Kidney (tissue), 14 donors: Measurements from ENCODE around the gene HDAC1. TPM values are rescaled to one million over a fixed set of nuclear protein-coding genes. Genes with fewer than 3 reads are reported as not detected.

Source experiments
- DNase-seq, 5 donors: peaks; one replicate each; pipeline ENCODE4 v3.0.0-alpha.2; 2013 to 2020
- FAIRE-seq: peaks from 2 replicates; lab custom pipeline; 2012; peaks lifted over from hg19 to GRCh38; lab: Jason Lieb, UNC
- H3K27ac ChIP-seq, 2 donors: one replicate each; pipeline ENCODE4 v1.7.0; 2013; ENCODE audit warnings: low read depth in 2 of 2, low read length in 2 of 2, inconsistent platforms in 1 of 2
- H3K27me3 ChIP-seq: one replicate; pipeline ENCODE4 v1.7.1; 2013; ENCODE audit warnings: low read length, inconsistent platforms; ENCODE audit not compliant: control insufficient read depth, insufficient read depth
- H3K36me3 ChIP-seq, 3 donors: one replicate each; pipeline versions ENCODE4 v1.7.0 to v1.7.1; 2013; ENCODE audit warnings: low read length in 3 of 3, control low read depth in 1 of 3, inconsistent platforms in 1 of 3; ENCODE audit not compliant: insufficient read depth in 3 of 3, control insufficient read depth in 2 of 3
- H3K4me1 ChIP-seq, 3 donors: one replicate each; pipeline versions ENCODE4 v1.7.0 to v1.7.1; 2013; ENCODE audit warnings: low read length in 3 of 3, inconsistent platforms in 1 of 3, low read depth in 1 of 3; ENCODE audit not compliant: control insufficient read depth in 2 of 3, insufficient read depth in 2 of 3
- H3K4me3 ChIP-seq, 3 donors: one replicate each; pipeline versions ENCODE4 v1.7.0 to v1.8.1; 2013; ENCODE audit warnings: low read length in 3 of 3, control low read depth in 1 of 3, inconsistent platforms in 1 of 3
- H3K9ac ChIP-seq, 3 donors: one replicate each; pipeline versions ENCODE4 v1.7.0 to v1.7.1; 2013; ENCODE audit warnings: low read length in 3 of 3, control low read depth in 1 of 3, inconsistent platforms in 1 of 3
- H3K9me3 ChIP-seq, 3 donors: one replicate each; pipeline versions ENCODE4 v1.7.0 to v1.7.1; 2013; ENCODE audit warnings: low read length in 3 of 3, control low read depth in 1 of 3, inconsistent platforms in 1 of 3; ENCODE audit not compliant: control insufficient read depth in 2 of 3, insufficient read depth in 1 of 3
- intact Hi-C: fragments of 100-400 bp; cut with DNase I; formaldehyde crosslinking; loops from one replicate; pipeline ENCODE4 v1.11.1; 2022
- polyA plus RNA-seq: library from polyadenylated mRNA; stranded (reverse); fragments of 350-450 nt; fragmentation: Illumina TruSeq; extraction: RNeasy Lipid Tissue Mini Kit (QIAGEN cat#74804); gene quantifications from one replicate; pipeline ENCODE4 v1.2.3, GENCODE V29; 2014; ENCODE audit warnings: low read depth, low replicate concordance; ENCODE audit not compliant: insufficient read depth
- total RNA-seq: library from RNA; stranded (reverse); fragmentation: NEBNext Ultra II Directional; extraction: Animal tissue kit (Norgen Biotek cat#: 25700); gene quantifications from one replicate; pipeline ENCODE4 v1.2.1, GENCODE V29; 2021
- TF ChIP-seq, protein P1 (sequence below): IDR thresholded peaks from 3 replicates; pipeline ENCODE4 v1.5.1; 2012; ENCODE audit warnings: mild to moderate bottlenecking, moderate library complexity, borderline replicate concordance; ENCODE audit not compliant: insufficient read depth; ENCODE audit errors: extremely low read depth
- donor health status: control.
- donor health status: control.
- donor health status: control.
- donor health status: control.
- donor health status: control.
- donor health status: DM: yes; HTN: yes; CAD: no.
- donor health status: Normal renal cell carcinoma (clear cell type).

The HDAC1 gene
- total and polyA plus RNA-seq, 2 donors from 2014 or later: 68.8 to 89.7 TPM

GRCh38 chr1:32351399-32352238 is 59.7 kb downstream of the HDAC1 start:
- peaks cover 8 to 28% (median 11%) of the 10 kb centered on the region in 3 donors for H3K4me1 ChIP-seq
- intact Hi-C loops: no loop called here
- peak overlapping the region; percentile 66 to 73 (median 67) for H3K4me3 ChIP-seq
- H3K27ac ChIP-seq: peak overlapping the region; percentile 87 to 94
- peak; percentile 97 to 99 (median 98) for DNase-seq
- FAIRE-seq: no peak
- no peaks in the 10 kb centered on the region for H3K9me3 ChIP-seq
- H3K9ac ChIP-seq: peak overlapping the region in 2 of 3 donors; percentile 64 to 76
- no peaks in the 10 kb centered on the region for H3K27me3 ChIP-seq
- TF ChIP-seq, protein P1, sequence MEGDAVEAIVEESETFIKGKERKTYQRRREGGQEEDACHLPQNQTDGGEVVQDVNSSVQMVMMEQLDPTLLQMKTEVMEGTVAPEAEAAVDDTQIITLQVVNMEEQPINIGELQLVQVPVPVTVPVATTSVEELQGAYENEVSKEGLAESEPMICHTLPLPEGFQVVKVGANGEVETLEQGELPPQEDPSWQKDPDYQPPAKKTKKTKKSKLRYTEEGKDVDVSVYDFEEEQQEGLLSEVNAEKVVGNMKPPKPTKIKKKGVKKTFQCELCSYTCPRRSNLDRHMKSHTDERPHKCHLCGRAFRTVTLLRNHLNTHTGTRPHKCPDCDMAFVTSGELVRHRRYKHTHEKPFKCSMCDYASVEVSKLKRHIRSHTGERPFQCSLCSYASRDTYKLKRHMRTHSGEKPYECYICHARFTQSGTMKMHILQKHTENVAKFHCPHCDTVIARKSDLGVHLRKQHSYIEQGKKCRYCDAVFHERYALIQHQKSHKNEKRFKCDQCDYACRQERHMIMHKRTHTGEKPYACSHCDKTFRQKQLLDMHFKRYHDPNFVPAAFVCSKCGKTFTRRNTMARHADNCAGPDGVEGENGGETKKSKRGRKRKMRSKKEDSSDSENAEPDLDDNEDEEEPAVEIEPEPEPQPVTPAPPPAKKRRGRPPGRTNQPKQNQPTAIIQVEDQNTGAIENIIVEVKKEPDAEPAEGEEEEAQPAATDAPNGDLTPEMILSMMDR: no peak
- no peaks in the 10 kb centered on the region for H3K36me3 ChIP-seq

- Histone ChIP-seq H3K4me1 (peaks cover 8 to 28% (median 11%) of the 10 kb centered on the region in 3 donors), H3K27ac (peak overlapping the region; percentile 87 to 94), H3K4me3 (peak overlapping the region; percentile 7 to 68 (median 67)), H3K36me3 (no peaks in the 10 kb centered on the region), H3K9ac (peak overlapping the region in 2 of 3 donors; percentile 64 to 76), H3K27me3 (no peaks in the 10 kb centered on the region), H3K9me3 (no peaks in the 10 kb centered on the region)
- FAIRE-seq (no peak), DNase-seq (peak in 1 of 5 donors; percentile 32)
- TF ChIP-seq, protein P1: no peak
- intact Hi-C loops: no loop called here
Measured at GRCh38 chr1:32352239-32352745, 60.4 kb downstream of the HDAC1 start.

DNA sequence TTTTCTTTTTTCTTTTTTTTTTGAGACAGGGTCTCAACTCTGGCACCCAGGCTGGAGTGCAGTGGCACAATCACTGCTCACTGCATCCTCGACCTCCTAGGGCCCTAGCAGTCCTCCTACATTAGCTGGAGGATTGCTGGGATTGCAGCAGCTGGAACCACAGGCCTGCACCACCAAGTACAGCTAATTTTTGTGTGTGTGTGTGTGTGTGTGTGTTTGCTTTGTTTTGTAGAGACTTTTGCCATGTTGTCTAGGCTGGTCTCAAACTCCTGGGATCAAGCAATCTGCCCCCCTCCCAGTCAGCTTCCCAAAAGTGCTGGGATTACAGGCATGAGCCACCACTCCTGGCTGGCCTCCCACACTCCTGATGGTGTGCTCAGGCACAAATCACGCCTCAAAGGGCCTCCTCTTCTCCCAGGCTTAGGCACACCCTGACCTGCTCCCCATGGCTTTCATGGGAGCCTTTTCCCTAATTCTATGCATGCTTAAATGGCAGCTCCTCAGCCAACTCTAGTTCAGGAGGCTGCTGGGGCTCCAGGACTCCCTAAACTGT is 61.0 kb downstream of the HDAC1 start:
- intact Hi-C loops: no loop called here
- no peaks in the 10 kb centered on the region for H3K36me3 ChIP-seq
- DNase-seq (no peak), FAIRE-seq (no peak)
- H3K4me3 ChIP-seq: peak overlapping the region in 2 of 3 donors; percentile 6 to 67
- peaks cover 8 to 28% (median 11%) of the 10 kb centered on the region in 3 donors for H3K4me1 ChIP-seq
- H3K27me3 ChIP-seq: no peaks in the 10 kb centered on the region
- no peaks in the 10 kb centered on the region for H3K9me3 ChIP-seq
- H3K9ac ChIP-seq: peak overlapping the region in 1 of 3 donors; percentile 19
- TF ChIP-seq, protein P1: no peak
- no peak overlapping the region for H3K27ac ChIP-seq
